NCI-H345 treated with DMSO at 0.1 percent for 48 hours (cell line): ENCODE data around the gene CCDC167.

Experiments used
- DNase-seq: peaks from one replicate; lab custom pipeline; 2025; ENCODE audit not compliant: unreplicated experiment; lab: John Stamatoyannopoulos, UW

The CCDC167 gene

DNA sequence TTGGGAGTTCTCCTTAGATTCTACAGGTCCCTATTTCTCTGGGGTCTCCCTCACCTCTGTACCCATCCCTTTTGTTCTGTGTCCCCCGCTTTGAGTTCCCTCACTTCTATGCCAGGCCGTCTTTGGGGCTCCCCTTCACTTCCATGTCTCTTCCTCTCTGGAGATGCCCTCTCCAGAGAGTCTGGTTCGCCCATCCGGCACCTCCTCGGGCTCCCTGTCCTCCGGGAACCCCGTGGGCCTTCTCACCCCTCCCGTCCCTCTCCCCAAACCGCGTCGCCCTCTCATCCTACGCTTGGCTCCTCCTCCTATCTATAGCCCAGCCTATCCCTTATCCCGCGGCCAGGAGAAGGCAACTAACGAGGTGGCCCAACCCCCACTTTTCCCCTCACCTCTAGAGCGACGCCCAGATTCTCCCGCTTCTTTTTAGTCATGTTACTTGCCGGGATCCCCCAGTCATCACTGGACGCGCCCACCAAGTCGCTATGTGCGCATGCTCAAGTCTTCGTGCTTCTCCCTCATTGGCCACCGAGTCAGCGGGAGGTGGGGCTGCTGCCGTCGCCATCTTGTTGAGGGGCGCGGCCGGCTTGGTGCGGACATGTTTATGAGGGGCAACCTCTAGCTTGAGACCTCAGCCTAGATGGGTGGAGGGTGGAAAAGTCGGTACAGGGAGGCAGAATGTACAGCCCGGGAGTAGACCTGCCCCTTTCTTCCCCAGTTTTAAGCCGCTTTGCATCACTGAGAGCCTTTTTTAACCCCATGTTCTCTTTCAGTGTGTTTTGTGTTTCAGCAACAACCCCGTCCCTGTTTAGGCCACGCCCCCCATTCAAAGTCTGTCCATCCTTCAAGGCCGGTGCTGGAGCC, at the start of gene CCDC167:
TSS of gene CCDC167 (minus strand) at position 461 of the 861 bp plus-strand sequence. CDS start at position 431, 30 bp downstream.
- peak; percentile 98 for DNase-seq

DNA sequence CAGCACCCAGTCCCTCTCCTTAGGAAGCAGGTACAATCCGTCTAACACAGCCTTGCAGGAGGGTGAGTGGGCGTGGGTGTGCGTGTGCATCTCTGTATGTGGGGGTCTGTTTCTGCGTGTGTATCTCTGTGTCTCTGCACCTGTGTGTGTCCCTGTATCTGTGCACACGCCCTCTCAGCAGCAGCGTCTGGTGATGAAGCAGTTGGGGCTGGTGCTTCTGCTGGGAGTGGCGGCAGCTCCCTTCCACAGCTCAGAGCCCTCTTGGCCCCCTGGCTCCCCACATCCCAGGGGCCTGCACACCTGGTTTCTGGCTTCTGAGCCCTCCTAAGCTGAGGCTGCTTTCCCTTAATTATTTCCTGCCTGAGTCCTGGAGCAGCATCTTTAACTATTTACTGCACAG, 49.5 kb upstream of the CCDC167 start:
- DNase-seq, result no peak

DNA sequence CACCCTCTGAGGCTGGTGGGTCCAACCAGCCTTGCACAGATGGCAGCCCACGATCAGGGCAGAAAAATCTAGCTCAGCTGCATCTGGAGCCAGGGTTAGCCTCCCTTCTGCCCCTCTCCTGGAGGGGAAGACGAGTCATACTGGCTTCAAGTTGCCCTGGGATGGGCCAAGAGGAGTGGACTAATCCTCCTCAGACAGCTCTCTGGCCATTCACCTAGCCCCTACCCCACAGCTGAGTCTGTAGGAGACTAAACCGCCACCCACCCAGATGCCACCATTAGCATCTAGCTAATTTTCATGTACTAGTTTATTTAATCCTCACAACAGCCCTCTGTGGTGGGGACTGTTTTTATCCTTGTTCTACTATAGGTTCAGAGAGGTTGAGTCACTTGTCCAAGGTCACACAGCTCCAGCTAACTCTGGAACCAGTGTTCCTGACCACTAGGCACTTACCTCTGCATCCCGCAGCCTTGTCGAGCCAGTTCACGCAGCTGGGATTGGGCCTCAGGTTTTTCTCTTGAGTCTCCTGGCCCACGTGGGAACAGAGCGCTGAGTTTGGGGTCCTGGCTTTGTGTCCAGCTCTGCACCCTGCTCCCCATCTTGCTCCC, 48.5 kb upstream of the CCDC167 start:
- no peak for DNase-seq

DNA sequence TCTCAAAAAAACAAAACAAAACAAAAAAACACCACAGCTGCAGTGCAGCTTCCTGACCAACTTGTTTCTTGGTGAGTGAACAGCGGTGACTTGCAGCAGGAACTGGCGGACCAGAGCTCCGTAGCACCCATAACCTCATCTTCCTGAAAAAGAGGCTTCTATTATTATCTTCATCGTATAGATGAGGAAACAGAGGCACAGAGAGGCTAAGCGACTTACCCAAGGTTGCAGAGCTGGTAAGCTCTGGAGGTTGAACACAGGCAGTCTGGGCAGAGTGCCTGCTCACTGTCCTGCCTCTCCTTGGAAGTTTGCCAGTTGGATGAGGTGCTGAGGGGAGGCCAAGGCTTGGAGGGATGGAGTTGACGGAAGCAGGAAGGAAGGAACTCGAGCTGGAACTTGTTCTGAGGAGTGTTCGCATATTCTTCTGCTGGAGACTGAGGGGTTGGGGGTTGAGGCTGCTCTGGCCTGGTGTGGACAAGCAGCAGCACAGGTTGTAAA, 47.9 kb upstream of the CCDC167 start:
- DNase-seq, result no peak

DNA sequence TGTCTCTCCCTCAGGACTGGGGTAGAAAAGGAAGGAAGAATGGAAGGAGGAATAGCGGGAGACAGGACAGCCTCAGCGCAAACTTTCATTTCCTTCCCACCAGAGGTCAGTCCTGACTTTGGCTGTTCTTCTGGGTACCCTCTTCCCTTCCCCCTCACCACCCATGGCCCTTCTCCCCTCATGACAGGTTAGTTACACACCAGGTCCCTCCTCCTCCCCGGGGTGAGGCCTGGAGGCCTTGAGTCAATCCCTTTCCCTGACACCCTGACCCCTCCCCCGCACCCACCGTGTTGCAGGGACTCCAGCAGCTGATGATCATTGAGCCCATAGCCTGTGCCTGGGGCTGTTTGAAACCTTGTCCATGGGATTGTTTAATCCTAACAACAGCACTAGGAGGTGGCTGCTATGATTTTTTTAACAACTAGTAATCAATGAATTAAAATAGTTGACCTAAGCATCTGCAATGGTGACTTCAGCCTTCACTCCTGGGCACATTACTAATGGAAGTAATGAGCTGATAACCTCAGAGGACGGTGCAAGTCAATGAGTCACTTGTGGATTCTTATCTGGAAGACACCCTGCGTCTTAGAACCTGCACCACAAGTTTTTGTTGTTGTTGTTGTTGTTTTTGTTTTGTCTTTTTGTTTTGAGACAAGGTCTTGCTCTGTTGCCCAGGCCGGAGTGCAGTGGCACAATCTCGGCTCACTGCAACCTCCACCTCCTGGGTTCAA, 46.6 kb upstream of the CCDC167 start:
- DNase-seq, result no peak

DNA sequence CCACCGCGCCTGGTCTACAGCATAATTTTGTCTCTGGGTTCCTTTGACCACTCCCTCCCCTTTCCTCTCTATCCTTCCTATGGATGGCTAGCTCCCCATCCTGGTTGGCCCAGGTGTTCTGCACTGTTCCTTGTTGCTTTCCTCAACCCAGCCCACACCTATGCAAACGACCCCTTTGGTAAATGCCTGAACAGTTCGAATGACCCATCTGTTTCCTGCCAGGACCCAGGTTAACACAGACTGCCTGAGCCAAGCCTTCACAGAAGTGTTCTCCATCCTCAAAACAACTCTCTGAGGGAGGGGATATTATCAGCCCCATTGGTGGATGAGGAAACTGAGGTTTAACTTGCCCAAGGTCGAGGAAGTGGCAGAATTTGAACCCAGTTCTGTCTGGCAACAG, 44.8 kb upstream of the CCDC167 start:
- no peak for DNase-seq

DNA sequence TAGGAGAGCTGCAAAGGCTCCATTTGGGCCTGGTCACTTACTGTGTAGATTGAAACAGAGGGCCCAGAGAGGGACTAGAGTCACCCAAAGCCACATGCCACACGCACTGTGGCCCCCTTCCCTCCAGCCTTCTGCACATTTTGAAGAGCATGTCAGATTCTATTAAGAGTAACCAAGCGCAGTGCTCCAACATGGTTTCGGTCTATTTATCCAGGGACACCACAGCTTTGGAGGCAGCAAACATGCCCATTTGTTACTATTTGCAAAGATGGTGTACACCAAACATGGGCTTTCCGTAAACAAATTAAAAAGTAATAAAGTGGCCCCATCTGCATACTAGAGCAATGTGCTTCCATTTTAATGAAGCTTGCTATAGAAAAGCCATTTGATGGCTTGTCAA, 43.7 kb upstream of the CCDC167 start:
- no peak for DNase-seq

DNA sequence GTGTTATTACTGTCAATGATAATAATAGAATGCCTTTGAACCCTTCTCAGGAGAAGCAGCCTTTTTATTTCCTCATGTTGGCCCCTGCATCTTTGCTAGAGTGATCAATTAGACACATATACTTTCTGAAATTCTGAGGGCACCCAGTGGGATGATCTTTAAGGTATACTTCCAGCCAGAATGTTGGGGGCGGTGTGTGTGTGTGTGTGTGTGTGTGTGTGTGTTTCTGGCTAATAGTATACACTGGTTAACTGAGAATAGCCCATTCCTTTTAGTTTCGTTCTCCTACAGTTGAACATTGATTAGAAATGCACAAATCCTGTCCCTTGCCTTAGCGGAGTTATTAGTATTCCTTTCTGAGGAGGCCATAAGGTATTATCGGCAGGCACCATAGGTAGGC, 41.7 kb upstream of the CCDC167 start:
- no peak for DNase-seq

DNA sequence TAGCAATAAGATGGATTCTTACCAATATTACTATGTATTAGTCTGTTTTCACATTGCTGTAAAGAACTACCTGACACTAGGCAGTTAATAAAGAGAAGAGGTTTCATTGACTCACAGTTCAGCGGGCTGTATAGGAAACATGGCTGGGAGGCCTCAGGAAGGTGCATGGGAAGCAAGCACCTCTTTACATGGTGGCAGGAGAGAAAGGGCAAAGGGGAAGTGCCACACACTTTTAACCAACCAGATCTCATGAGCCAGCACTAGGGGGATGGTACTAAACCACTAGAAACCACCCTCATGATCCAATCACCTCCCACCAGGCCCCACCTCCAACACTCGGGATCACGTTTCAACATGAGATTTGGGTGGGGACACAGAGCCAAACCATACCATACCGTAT, 40.7 kb upstream of the CCDC167 start:
- DNase-seq, result no peak

DNA sequence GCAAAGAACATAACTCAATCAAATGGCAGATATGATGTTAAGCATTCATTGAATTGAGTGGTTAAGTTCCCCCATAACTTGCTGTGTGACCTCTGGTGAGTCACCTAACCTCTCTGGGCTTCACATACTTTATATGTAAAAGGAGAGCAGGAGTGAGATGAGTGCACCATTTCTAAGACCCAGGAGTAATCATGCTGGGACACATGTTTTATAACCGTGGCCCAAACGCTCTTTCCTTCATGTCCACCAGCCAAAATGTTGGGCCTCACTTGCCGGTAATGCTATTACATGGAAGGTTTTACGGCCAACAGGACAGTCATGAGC, 40.3 kb upstream of the CCDC167 start:
- DNase-seq, result no peak

DNA sequence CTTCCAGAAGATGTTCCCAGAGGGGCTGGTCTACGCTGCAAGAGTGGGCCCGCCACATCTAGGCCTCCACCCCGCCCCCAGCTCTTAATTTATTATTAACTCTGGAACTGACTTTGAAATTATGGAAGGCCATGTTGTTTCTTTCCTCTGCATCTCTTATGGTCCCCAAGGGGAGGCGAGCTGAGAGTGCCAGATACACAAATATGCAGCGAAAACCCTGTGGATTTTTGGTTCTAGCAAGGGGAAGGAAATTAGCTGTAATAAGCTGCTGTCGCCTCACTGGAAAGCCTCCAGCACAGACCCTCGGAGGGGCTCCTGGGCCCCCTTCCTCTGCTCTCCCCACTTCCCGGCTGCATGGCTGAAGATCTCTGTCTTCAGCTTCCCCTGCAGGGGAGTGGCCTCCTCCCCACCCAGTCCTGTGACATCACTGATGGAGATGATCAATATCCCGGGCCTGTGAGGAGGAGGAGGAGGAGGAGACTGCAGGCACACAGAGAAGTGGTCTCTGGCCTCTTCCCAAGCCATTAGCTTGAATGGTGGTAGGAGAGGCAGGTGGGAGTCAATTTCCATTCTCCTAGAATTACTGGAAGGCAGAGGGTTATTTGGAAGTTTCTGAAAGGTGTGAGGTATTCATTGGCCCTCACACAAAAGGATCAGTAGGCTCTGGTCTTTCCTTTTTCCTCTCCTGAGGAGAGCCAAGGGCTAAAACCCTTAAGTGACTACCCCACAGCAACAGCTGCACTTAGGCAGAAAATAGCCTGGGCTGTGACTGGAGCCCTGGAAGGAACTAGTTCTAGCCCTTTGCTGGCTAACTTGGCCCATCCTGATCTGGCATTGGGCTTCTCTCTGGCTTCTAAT, 39.7 kb upstream of the CCDC167 start:
- no peak for DNase-seq

DNA sequence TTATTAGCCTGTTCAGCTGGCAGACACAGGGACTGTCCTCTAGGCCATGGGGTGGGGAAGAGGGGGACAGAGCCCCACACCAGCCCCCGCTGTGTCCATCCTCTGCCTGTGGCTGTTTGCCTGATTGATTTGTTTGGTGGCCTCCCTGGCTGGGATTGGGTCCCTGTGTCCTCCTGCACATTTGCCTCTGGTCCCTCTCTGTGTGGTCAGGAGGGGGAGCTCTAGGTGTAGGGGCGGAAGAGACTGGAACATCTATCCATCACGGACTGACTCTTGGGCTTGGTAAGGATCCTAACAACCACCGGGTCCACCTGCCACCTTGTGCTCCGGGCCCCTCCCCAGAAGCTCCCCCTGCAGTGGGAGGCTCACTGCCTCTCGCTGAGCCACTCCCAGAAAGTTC, 38.4 kb upstream of the CCDC167 start:
- DNase-seq, result no peak

DNA sequence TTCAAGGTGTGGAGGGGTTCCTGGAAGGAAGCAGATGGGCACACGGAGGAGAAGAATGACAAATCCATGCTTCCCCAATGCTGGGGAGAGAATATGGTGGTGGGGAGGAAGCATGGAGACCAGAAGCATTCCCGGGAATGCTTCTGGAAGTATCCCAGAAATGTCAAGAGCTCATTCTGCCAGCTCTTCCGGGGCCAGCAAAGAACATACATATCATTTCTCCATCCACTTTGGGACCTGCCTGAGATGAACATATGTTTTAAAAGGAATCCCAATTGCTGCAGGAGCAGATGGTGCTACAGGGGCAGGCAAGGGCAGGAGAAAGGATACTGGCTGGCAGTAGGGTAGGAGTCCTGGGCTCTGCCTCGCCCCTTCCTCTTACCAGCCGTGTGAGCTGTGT, 37.9 kb upstream of the CCDC167 start:
- no peak for DNase-seq

DNA sequence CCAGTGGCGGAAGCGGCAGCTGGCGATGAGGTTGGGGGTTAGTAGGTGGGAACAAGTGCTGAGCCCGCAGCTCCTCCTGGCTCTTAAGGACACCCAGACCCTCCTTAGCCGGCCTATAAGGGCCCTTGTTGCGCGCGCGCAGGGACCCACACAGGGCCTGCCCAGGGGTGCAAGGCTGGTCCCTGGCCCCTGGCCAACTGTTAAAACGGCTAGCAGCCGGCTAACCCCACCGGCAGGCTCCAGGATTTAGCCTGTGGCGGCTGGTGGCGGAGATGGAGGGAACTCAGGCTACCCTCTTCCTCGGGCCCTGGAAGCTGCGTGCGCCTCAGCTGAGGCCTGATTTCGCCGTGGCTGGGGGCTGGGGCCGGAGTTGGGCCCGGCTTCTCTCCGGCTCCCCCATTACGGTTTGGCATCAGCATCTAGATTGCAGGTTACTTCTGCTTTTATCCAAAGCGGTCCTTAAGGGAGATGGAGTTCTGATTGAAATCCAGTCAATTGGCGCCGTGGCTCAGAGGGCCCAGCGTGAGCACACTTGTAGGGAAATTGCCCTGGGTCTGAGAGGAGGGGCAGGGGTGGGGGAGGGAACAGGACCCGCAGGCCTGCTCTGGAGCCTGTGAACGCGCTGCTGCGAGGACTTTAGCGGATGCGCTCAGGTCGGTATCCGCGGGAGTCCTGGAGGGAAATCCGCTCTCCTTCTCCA, 36.9 kb upstream of the CCDC167 start:
- no peak for DNase-seq

DNA sequence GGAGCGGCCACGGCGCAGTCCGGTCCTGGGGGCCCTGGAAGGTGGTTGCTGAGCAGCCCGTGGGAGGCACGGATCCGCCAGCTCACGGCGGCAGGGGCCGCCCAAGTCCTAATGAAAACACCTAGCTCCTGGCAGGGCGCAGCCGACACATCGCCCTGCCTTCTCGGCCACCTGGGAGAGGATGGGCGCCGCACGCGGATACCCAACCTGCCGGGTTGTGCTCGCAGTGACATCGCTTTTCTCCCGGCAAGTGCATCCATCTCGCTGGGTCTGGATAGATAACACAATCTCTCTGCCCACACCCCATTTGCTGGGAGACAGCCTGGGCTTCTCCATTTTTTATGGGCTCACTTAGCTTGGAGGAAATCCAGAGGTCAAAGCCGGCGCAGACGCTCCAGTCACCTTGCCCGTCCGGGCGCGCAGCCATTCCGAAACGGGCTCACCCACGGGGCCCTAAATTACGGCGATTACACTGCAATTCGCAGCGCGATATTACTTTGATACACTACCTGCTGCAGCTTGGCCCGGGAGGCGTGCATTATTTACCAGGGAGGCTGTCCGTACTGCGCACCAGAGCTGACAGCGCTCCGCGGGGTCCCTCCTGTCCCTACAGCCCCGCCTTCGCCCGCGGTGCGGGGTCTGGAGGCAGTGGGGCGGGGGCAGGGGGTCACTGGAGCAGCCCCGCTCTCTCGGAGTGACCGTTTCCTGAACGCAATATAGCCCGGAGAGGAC, 36.2 kb upstream of the CCDC167 start:
- DNase-seq, result no peak

DNA sequence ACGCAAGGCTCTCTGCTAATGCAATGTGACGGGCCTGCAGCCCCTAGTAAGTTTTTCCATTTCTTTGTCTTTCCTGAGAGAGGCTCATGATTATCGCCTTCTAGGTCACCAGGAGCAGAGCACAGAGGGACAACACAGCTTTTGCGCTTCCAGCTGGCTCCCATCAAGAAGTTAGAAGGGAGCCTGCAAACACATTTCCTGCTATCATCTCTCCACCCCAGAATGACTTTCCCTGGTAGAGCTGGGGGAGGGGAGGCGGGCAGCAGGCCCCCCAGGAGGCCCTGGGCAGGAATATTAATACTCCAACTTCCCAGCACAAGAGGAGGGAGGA, 35.7 kb upstream of the CCDC167 start:
- no peak for DNase-seq

DNA sequence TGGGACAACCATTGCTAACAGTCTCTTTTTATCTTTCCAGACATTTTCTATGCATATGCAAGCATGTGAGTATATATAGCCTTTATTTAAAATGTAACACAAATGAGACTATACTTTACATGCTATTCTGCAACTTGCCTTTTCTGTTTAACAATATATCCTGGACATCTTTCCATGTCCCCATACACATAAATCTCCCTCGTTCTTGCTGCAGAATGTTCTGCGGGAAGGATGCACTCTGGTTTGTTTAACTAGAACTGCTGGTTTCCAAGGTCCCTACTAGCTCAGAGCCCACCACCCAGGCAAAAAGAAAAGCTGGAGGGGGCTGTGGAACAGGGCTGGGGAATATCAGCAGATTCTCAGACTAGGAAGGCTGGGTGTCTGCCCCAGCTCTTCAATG, 35.2 kb upstream of the CCDC167 start:
- DNase-seq, result no peak

DNA sequence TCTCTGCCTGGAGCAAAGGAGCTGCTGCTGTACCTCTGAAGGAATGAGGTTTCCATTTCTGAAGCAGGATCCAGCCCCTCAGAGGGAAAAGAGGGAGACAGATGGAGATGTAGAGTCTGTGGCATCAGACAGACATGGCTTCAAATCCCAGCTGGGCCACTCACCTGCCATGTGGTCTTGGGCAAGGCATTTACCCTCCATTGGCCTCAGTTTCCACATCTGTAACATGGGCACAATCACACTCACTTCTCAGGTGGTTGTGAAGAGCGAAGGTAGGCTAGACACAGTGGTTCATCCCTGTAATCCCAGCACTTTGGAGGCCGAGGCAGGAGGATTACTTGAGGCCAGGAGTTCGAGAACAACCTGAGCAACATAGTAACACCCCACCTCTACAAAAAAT, 32.4 kb upstream of the CCDC167 start:
- DNase-seq, result no peak

DNA sequence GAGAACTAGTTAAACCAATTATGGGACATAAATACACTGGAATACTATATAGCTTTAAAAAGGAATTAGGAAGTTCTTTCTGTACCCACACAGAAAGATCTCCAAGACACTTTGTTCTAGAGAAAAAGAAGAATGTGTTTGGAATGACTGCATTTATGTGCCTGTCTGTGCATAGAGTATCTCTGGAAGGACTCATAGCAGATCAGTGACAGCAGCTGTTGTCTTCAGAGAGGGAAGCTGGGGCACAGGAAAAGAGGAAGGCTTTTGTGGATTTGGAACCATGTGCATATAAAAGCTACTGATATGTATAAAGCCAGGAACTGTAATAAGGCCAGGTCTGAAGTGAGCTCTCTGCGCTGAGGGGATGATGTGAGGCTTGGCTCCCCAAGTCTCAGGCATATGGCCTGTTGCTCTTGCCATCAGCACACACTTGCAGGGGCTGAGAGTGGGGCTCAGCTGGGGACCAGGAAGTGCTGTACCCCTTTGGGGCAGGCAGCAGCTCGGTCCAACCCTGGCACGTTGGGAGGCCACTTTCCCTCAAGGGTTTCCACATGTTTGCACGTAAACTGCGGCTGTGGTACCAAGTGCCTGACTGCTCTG, 31.8 kb upstream of the CCDC167 start:
- DNase-seq, result no peak

DNA sequence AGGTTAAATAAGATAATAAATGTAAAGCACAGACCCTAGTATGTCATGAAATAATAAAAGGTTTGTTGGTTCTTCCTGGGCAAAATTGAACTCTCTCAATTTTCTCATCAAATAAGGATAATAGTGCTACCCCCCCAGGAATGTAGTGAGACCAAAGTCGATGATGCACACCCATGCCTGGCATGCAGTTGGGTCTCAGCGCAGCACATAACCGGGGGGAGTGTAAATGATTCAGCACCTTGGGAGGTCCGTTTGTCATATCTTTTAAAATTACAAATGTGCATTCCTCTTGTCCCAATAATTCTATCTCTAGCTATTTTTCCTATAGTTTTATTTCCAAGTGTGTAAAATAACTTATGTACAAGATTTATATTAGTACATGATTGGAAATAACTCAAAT, 31.3 kb upstream of the CCDC167 start:
- no peak for DNase-seq
